ENCODE data around the gene APPL2.
"Not testable (repeated sequence)": the region's sequence is repeated elsewhere in the genome, so short reads cannot be mapped to it uniquely, and the experiment has no call there.

Gene APPL2

GRCh38 chr12:105192624-105193225 is 43.2 kb downstream of the APPL2 start:
- Histone ChIP-seq H3K36me3 (peaks cover 100% of the 10 kb centered on the region), H3K4me3 (ENCODE audit: low read depth in 1 of 2, low read length in 1 of 2) (no peak overlapping the region), H3K27ac (no peak overlapping the region), H3K4me1 (ENCODE audit: control insufficient read depth in 1 of 2, insufficient read depth in 1 of 2, low read depth in 1 of 2, low read length in 1 of 2) (no peaks in the 10 kb centered on the region), H3K9me3 (no peaks in the 10 kb centered on the region), H3K27me3 (no peaks in the 10 kb centered on the region)
- TF ChIP-seq, protein P1, sequence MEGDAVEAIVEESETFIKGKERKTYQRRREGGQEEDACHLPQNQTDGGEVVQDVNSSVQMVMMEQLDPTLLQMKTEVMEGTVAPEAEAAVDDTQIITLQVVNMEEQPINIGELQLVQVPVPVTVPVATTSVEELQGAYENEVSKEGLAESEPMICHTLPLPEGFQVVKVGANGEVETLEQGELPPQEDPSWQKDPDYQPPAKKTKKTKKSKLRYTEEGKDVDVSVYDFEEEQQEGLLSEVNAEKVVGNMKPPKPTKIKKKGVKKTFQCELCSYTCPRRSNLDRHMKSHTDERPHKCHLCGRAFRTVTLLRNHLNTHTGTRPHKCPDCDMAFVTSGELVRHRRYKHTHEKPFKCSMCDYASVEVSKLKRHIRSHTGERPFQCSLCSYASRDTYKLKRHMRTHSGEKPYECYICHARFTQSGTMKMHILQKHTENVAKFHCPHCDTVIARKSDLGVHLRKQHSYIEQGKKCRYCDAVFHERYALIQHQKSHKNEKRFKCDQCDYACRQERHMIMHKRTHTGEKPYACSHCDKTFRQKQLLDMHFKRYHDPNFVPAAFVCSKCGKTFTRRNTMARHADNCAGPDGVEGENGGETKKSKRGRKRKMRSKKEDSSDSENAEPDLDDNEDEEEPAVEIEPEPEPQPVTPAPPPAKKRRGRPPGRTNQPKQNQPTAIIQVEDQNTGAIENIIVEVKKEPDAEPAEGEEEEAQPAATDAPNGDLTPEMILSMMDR (IDR thresholded peaks at IDR 0.05), result no peak

DNA sequence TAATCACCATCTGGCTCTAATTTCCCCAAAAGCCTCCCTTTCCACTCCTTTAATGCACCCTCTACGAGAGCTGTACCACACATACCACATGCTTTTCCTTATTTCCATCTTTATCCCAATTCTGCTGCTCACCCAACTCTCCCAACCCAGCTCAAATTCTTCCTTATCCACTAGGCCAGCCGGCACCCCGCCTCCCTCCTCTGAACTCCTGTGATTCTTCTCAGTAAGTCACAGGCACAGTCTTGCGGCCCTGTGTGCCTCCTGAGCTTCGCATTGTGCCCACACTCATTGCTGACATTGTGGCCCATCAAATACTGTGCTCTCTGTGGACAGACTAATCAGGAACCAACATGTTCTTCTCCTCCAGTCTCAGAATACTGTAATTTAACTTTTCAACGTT is 45.4 kb downstream of the APPL2 start:
- TF ChIP-seq, protein P1 (IDR thresholded peaks at IDR 0.05), result no peak
- Histone ChIP-seq H3K9me3 (no peaks in the 10 kb centered on the region), H3K4me1 (ENCODE audit: control insufficient read depth in 1 of 2, insufficient read depth in 1 of 2, low read depth in 1 of 2, low read length in 1 of 2) (no peaks in the 10 kb centered on the region), H3K27ac (no peak overlapping the region), H3K36me3 (peaks cover 98% of the 10 kb centered on the region), H3K27me3 (no peaks in the 10 kb centered on the region), H3K4me3 (ENCODE audit: low read depth in 1 of 2, low read length in 1 of 2) (no peak overlapping the region)

DNA sequence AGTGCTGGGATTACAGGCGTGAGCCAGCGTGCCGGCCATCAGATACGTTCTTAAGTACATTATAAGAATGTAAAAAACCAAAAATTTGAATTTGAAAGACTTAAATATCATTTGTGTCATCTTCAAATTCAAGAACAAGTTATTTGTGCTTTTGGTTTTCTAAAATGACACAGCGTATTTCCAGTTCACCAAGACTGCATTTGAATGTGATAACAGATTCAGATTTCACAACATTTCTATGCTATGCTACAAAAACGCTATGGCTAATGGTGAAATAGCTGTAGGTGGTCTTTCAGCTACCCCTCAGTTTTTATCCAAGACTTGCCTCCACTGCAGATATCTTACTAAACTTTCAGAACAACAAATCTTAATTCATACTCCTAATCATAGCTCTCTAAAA is 46.7 kb downstream of the APPL2 start:
- TF ChIP-seq, protein P1 (IDR thresholded peaks at IDR 0.05), result no peak
- no peak overlapping the region for H3K4me3 ChIP-seq (ENCODE audit: low read depth in 1 of 2, low read length in 1 of 2)
- peak overlapping the region; percentile 20 for H3K27ac ChIP-seq
- peaks cover 98% of the 10 kb centered on the region for H3K36me3 ChIP-seq
- no peaks in the 10 kb centered on the region for H3K4me1 ChIP-seq (ENCODE audit: control insufficient read depth in 1 of 2, insufficient read depth in 1 of 2, low read depth in 1 of 2, low read length in 1 of 2)
- H3K27me3 ChIP-seq, result no peaks in the 10 kb centered on the region
- H3K9me3 ChIP-seq, result no peaks in the 10 kb centered on the region

GRCh38 chr12:105183976-105184375 is 52.0 kb downstream of the APPL2 start:
- not testable (repeated sequence) for H3K4me3 ChIP-seq (ENCODE audit: low read depth in 1 of 2, low read length in 1 of 2); H3K27ac ChIP-seq; H3K9me3 ChIP-seq; H3K27me3 ChIP-seq; H3K4me1 ChIP-seq (ENCODE audit: control insufficient read depth in 1 of 2, insufficient read depth in 1 of 2, low read depth in 1 of 2, low read length in 1 of 2)
- H3K36me3 ChIP-seq, result peaks cover 57% of the 10 kb centered on the region

DNA sequence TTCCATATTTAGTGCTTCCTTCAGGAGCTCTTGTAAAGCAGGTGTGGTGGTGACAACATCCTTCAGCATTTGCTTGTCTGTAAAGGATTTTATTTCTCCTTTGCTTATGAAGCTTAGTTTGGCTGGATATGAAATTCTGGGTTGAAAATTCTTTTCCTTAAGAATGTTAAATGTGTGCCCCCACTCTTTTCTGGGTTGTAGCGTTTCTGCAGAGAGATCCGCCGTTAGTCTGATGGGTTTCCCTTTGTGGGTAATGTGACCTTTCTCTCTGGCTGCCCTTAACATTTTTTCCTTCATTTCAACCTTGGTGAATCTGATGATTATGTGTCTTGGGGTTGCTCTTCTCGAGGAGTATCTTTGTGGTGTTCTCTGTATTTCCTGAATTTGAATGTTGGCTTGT is 52.6 kb downstream of the APPL2 start:
- not testable (repeated sequence) for H3K4me1 ChIP-seq (ENCODE audit: control insufficient read depth in 1 of 2, insufficient read depth in 1 of 2, low read depth in 1 of 2, low read length in 1 of 2); H3K27ac ChIP-seq; H3K4me3 ChIP-seq (ENCODE audit: low read depth in 1 of 2, low read length in 1 of 2); H3K9me3 ChIP-seq; H3K27me3 ChIP-seq
- H3K36me3 ChIP-seq, result peaks cover 57% of the 10 kb centered on the region

GRCh38 chr12:105179114-105179513 is 56.9 kb downstream of the APPL2 start:
- not testable (repeated sequence) for H3K4me1 ChIP-seq (ENCODE audit: control insufficient read depth in 1 of 2, insufficient read depth in 1 of 2, low read depth in 1 of 2, low read length in 1 of 2); H3K9me3 ChIP-seq; H3K27ac ChIP-seq; H3K27me3 ChIP-seq; H3K4me3 ChIP-seq (ENCODE audit: low read depth in 1 of 2, low read length in 1 of 2)
- peaks cover 59% of the 10 kb centered on the region for H3K36me3 ChIP-seq

DNA sequence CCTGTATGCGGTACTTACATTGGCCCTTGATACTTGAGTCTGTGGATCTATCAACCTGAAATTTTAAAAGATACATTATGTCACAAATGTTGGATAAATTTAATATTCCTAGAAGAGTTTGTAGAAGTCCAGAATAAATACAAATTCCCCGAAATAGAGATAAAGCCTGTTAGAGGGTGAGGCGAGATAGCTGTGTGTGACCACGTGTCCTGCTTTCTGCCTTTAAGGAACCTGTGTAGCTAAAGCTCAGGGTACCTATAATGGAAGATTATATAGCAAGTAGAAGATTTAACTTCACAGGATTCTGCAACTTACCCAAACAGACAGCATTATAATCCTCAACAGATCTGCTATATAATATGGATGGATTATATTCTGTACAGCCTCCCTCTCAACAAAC is 58.8 kb downstream of the APPL2 start:
- H3K9me3 ChIP-seq, result no peaks in the 10 kb centered on the region
- TF ChIP-seq, protein P1 (IDR thresholded peaks at IDR 0.05), result no peak
- H3K36me3 ChIP-seq, result peaks cover 71% of the 10 kb centered on the region
- no peak overlapping the region for H3K4me3 ChIP-seq (ENCODE audit: low read depth in 1 of 2, low read length in 1 of 2)
- H3K4me1 ChIP-seq (ENCODE audit: control insufficient read depth in 1 of 2, insufficient read depth in 1 of 2, low read depth in 1 of 2, low read length in 1 of 2), result no peaks in the 10 kb centered on the region
- no peak overlapping the region for H3K27ac ChIP-seq
- no peaks in the 10 kb centered on the region for H3K27me3 ChIP-seq
